NCI-H345 treated with DMSO at 0.1 percent for 48 hours (cell line): Measurements from ENCODE around the gene APBB2.
"Not testable (repeated sequence)": the region's sequence is repeated elsewhere in the genome, so short reads cannot be mapped to it uniquely, and the experiment has no call there.

Source experiments
- DNase-seq: peaks from one replicate; lab custom pipeline; 2025; ENCODE audit not compliant: unreplicated experiment; lab: John Stamatoyannopoulos, UW

The APBB2 gene

DNA sequence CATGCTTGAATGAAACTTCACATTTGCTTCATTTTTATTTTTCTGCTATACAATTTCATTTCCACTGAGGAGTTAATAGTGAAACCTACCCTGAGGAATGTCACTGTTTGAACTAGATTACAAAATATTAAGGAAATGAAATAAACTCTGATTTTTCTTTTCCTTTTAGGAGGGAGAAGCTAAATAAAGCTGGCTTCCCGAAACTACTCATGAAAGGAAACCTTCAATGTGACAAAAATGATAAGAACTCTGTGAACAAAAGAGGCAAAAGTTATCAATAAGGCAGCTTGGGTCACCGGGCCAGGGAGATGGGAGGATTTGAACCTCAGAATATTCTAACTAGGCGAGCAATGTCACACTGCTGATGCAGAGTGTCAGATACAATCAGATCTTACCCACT, 185.2 kb downstream of the APBB2 start:
- DNase-seq = no peak

DNA sequence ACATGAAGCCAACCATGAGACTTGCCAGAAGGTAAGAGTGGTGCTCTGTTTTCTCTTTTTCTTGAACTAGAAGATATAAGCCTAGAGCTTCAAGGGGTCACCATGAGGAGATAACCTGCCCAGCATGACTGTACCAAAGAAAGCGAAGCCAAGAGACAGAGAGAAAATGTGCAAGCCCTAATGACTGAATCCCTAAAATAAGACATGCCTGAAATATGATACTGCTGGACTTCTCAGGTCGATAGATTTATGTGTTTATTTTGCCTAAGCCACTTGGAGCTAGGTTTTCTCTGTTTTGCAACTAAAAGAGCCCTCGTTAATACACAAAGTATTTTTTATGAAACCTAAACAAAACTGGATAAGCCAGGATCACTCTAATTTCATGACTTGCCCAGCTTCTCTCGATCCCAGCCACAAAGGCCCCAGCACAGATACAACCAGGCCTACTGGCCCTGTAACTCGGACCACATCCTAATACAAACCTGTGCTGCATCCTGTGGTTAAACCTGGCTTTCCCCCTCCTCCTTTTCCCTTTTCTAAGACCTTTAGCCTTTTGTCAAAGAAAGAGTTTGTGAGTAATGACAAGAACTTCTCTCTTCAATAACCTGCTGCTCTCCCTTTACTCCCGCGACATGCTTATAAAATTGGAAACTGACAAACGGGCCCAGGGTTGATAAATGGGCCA, 185.8 kb downstream of the APBB2 start:
- no peak for DNase-seq

DNA sequence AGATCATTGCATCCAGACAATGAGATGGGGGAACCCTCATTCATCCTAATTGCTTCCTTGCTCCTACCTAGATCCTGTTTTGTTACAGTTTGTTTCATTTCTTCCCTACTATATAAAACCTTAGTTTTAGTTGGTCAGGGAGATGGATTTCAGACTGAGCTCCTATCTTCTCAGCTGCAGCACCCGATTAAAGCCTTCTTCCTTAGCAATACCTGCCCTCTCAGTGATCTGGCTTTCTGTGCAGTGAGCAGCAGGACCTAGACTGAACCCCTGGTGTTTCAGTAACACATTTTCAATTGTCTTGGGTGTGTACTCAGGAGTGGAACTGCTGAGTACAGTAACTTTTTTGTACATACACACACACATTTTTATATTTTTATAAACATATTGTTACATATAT, 187.4 kb downstream of the APBB2 start:
- DNase-seq = no peak

DNA sequence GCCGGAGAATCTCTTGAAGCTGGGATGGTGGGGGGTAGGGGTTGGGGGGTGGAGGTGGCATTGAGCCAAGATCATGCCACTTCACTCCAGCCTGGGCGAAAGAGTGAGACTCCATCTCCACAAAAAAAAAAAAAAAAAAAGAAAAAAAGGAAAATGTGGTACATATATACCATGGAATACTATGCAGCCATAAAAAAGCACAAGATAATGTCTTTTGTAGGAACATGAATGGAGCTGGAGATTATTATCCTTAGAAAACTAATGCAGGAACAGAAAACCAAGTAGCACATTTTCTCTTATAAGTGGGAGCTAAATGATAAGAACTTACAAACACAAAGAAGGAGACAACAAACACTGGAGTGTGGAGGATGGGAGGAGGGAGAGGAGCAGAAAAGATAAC, 188.5 kb downstream of the APBB2 start:
- no peak for DNase-seq

DNA sequence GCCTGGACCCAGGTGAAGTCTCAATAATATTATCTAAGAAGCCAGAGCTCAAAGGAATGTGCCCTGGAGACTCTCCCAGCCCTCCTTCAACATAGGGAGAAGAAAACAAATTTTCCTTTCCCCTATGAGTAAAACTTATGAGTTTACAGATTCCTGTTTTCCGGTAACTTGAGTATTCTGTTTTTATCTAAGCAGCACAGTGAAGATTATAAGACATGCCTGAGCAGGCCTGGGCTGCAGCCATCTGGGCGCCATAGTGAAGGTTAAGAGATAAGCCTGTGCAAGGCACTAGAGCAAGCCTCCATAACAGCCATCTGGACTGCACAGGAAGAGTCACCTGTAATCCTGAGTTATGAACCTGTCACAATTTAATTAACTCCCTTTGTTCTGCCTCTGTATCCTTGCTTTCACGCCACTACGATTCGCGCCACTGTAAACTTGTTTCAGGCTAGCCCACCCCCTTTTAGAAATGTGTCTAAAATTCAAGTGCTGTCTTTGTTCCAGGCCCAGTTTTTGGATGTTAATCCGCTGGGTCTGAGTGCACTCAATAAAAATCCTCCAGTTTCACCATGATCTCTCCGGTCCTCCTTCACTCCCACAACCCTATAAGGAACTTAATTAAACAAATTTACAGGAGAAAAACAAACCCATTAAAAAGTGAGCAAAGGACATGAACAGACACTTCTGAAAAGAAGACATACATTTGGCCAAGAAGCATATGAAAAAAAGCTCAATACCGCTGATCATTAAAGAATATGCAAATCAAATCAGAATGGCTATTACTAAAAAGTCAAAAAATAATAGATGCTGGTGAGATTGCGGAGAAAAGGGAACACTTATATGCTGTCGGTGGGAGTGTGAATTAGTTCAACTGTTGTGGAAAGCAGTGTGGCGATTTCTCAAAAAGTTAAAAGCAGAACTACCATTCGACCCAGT, 189.5 kb downstream of the APBB2 start:
- no peak for DNase-seq

DNA sequence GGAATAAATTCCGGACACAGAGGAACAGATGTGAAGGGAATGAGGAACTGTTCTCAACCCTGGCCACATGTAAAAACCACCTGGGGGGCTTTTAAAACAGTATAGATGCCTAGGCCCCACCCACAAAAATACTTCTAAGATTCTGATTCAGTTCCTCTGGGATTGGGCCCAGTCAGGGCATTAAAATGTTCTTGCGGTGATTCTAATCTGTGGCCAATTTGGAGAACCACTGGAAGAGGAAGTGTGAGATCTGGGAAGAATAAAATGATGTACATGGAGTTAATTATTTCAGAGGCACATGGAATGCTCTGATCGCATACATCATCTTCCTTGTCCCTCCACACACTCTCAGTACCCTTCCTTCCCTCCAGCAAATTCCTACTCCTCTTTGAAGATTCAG, 192.2 kb downstream of the APBB2 start:
- no peak for DNase-seq

DNA sequence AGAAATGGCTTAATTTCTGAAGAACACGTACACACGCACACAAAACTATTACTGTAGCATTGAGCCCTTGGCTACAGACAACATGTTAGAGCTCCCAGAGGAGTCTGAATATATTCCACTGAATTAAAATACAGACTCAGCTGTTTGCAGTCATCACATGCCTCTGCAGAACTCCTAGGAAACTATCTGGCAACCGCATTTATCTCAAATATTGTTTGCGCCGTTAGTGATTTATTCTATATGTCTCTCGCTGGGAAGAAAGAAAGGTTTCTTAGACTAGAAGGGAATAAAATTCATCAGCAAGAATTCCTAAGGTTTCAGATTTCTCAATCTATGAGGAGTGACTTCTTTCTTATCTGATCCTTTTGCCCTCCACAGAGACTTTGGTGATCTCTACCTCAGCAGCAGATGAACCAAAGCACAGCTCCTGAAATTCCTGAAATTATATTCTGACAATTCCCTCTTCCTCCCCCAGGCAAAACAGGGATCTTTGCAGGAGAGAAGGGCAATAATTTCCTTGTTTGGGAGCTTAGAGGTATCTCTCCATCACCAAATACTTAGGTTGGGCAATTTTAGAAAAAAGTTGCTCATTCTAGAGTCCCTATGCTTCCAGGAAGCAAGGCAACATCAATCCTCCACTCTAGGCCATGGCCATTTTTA, 199.2 kb downstream of the APBB2 start:
- no peak for DNase-seq

DNA sequence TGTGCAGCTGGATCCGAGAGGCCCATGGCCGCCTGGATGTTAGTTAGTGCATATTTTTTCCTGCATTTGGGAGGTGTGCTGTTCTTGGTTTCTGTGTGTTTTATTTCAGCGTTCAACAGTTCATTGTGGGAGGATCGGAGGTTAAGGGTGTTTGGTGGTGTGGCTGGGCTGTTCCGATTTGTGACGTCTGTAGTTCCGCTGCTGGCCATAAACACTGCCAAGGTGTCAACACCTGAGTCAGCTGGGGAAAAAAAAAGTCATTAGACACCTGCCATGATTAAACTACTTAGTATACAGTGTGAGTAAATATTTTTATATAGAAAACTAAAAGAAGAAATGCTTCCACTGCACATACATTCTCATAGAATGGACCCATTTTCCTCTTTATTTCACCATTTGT, 200.2 kb downstream of the APBB2 start:
- DNase-seq = no peak

DNA sequence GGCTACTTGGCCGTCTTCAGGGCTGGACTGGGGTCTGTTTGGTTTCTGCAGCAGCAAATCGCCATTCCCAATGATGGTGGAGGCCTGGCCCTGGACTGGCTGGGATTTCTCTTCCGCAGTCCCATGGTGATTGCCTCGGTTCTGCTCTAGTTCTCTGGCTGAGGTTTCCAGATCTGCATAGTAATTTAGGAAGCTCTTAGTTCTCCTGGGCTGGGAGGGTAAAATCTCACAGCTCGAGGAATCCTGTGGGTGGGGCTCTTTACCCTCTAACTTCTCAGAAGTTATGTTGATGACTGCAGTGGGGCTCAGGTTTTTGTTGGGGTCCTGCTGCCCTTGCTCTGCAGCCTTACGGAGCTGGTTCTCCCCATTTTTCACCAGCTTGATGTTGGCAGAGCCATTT, 200.6 kb downstream of the APBB2 start:
- no peak for DNase-seq

DNA sequence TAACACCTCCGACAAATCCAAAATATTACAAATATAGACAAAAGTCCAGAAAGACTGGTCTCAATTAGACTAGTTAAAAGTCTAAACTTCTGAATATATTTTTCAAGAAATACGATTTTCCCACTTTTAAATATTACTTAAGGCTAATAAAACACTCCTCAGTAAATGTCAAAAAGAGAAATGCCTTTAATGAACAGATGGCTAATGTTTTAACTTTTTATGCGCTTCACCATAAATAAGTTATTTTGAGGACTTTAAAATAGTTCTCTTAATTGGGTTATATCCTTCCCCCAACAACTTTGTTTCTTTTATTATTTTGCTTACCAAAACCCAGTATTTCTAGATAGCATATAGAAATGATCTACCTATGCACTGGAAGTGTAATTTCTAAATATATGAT, 201.4 kb downstream of the APBB2 start:
- DNase-seq = no peak

DNA sequence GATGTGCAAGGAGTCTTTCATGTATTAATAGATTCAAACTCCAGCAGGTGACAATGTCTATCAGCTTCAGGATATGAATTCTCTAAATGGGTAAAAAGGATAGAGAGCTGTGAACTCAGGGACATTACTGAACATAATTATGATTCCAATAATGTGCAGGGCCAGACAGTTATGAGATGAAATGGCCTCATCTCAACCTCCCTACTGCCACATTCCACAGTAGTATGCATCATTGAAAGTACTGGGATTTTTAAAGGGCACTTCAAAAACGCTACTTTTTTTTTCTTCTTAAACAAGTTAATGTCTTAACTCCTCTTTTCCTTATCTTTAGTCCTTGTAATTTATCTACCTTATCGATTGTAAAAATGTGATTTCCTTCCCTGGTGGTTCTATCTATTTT, 202.0 kb downstream of the APBB2 start:
- DNase-seq = no peak

DNA sequence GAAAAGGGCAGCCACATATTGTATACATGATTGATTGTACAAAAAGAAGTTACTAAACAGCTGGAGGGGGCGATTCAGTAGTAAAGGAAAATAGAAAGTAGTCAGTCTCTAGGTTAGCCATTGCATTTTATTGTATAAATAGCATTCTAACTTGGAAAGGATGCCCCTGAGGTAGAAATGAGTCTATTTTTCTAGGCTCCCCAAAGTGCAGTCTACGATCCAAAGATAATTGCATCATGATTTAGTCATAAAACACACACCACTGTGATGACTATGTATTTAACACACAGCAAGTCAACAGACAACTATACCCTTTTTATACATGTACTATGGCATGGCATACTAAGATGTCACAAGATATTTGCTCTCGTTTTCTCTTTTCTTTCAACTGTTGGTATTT, 204.9 kb downstream of the APBB2 start:
- no peak for DNase-seq

DNA sequence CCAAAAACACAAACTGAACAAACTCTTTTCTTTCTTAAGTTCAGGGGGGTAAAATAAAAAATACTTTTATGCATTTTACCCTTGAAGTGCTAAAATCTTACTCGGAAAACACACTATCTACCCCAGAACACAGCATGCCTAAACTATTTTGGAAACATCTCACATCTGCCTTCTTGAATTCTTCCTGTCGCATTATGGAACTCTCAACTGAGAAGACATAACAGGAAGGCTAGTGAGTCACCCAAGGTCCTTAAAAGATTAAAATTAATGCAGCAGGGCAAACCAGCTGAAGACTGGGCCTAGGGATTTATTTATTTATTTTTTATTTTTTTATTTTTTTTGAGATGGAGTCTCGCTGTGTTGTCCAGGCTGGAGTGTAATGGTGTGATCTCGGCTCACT, 208.2 kb downstream of the APBB2 start:
- DNase-seq = no peak

DNA sequence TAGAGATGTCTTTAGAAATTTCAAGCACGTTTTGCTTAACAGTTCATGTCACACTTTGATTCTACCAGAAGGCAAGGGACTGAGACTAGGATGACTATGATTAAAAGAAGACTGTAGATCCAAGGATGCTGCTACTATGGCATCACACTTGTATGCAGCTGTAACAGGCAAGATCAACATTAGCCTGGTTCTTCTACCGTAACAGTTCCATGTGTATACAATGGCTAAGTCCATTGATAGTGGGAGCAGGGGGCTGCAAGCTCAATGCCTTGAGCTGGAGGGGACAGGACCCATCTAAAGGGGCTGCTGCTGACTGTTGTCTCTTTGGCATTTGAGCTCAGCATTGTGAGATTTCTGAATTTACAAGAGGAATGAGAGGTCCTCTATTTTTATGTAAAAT, 212.0 kb downstream of the APBB2 start:
- no peak for DNase-seq

DNA sequence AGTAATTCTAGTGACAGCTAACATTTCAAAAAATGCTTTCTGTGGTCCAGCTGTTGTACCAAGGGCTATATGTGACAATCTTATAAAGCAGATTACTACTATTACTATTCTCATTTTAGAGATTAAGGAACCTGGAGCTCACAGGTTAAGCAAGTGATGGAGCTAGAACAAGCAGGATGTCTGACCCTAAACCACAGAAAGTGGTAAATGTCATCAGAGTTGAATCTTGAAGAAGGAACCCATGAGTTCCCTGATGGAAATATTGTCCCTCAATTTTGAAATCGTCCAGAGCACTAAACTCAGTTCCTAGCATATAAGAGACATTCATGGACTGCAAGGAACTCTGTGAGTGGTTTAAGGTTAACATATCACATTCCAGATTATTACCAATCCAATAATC, 214.0 kb downstream of the APBB2 start:
- no peak for DNase-seq

DNA sequence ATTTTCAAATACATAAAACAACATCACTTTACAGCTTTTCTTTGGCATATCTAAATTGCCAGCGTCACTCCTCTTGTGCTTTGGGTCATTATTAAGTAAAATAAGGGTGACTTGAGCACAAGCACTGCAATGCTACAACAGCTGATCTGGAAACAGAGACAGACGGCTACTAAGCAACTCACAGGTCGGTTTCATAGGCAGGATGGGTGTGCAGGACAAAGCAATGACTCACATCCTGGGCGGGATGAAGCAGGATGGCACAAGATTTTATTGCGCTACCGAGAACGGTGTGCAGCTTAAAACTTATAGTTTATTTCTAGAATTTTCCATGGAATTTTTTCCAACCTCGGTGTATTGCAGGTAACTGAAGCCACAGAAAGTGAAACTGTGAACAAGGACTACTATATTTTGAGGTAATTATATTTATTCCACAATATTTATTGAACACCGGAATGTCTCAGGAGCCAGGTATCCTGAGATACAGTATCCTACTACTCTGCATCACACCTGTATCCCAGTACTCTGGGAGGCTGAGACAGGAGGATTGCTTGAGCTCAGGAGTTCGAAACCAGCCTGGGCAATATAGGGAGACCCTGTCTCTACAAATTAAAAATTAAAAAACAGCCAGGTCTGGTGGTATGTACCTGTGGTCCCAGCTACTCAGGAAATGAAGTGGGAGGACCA, 215.5 kb downstream of the APBB2 start:
- no peak for DNase-seq

DNA sequence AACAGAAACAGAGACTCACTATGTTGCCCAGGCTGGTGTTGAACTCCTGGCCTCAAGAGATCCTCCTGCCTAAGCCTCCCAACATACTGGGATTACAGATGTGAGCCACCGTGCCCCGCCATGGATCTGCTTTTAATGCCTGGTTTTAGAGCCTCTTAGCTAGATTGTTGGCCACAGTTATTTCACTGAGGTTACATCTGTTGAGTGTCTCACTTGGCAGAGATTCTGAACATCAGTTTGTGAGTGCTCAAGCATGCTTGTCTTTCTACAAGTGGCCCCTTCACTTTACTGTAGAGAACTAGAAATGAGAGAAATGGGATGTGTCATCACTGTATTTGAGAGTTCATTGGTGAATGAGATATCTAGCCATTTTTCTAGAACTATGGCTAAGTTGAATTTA, 218.5 kb downstream of the APBB2 start:
- no peak for DNase-seq

DNA sequence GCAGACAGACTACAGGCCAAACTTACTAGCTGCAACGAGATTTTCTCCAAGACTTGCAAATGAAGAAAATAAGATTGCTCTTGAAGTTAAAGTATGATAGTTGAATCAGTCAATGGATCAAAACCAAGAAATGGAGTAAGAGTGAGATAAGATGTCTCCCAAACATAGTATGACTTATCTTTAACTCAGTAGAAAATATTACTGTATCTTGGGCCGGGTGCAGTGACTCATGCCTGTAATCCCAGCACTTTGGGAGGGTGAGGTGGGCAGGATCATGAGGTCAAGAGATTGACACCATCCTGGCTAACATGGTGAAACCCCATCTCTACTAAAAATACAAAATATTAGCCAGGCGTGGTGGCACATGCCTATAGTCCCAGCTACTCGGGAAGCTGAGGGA, 220.0 kb downstream of the APBB2 start:
- DNase-seq = not testable (repeated sequence)

DNA sequence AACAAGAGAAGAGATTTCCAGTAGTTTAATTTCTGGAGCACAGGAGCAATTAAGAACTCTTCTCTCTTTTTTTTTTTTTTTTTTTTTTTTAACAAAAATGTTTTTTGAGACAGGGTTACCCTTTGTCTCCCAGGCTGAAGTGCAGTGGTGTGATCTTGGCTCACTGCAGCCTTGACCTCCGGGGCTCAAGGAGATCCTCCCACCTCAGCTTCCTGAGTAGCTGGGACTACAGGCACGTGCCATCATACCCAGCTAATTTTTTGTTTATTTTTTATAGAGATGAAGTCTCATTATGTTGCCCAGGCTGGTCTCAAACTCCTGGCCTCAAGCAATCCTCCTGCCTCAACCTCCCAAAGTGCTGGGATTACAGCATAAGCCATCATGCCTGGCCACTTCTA, 221.0 kb downstream of the APBB2 start:
- DNase-seq = not testable (repeated sequence)

DNA sequence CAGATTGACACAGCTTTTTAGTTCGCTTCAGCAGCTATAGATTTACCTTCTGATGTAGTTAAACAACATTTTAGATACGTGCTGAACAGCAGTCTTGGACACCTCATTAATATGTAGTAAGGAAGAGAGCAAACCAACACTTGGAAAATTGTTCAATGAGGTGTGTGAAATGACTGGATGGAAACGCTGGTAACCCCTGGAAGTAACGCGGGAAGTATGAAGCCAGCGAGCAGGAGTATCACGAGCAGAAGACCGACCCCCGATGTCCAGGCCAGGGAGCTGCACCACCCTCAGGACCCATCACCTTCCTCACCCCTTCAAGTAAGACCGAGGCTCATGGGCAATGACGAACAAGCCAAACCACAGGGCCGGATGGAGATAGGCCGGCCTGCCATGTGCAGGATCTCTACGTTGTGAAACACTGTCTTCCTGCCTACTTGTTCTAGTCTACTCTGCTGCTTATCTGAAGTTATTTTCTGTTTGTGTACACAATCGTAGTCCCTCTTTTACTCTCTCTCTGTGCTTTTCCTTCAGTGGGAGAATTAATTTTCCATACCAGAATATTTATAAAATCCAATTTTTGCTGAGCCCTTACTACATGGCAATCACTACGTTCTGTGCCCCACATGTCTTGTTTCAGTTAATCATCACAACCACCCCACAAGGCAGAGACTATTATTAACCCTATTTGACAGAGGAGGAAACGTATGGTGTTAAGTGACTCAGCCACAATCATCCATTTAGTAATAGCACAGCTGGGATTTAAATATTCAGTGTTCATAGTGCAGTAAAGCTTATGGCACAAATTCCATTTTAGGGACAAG, 221.7 kb downstream of the APBB2 start:
- DNase-seq = no peak

DNA sequence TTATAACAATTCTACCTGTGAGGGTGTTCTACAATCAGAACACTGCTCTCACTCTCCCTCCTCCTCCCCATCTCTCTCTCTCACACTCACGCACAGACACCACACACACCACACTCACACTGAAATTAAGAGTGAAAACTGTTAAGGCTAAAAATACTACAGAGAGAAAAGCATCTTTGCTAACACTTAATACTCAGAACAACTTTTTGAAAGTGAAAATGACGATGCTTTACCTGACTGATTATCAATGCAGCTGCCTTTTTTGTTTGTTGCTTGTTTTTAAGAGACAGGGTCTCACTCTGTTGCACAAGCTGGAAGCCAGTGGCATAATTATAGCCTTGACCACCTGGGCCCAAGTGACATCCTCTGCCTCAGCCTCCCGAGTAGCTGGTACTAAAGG, 222.4 kb downstream of the APBB2 start:
- no peak for DNase-seq
